ENCODE measurements around the gene SLC43A2.
"Not testable (repeated sequence)": the region's sequence is repeated elsewhere in the genome, so short reads cannot be mapped to it uniquely, and the experiment has no call there.

SLC43A2 gene

GRCh38 chr17:1571341-1571704 lies 57.3 kb downstream of the SLC43A2 start:
- no peak overlapping the region for H3K9ac ChIP-seq (ENCODE audit: low read depth, low read length)
- H3K9me3 ChIP-seq (ENCODE audit: control insufficient read depth, insufficient read depth, low read length): no peaks in the 10 kb centered on the region
- H3K36me3 ChIP-seq (ENCODE audit: control insufficient read depth, insufficient read depth, low read length): no peaks in the 10 kb centered on the region
- H3K27ac ChIP-seq (ENCODE audit: low read depth, low read length): no peak overlapping the region
- H3K4me3 ChIP-seq (ENCODE audit: low read depth, low read length): no peak overlapping the region
- peaks cover 11% of the 10 kb centered on the region; the same call in 1 of the 2 replicates for H3K4me1 ChIP-seq (ENCODE audit: control insufficient read depth, insufficient read depth, low read length)
- no peaks in the 10 kb centered on the region for H3K27me3 ChIP-seq (ENCODE audit: control insufficient read depth, insufficient read depth, low read length)

DNA sequence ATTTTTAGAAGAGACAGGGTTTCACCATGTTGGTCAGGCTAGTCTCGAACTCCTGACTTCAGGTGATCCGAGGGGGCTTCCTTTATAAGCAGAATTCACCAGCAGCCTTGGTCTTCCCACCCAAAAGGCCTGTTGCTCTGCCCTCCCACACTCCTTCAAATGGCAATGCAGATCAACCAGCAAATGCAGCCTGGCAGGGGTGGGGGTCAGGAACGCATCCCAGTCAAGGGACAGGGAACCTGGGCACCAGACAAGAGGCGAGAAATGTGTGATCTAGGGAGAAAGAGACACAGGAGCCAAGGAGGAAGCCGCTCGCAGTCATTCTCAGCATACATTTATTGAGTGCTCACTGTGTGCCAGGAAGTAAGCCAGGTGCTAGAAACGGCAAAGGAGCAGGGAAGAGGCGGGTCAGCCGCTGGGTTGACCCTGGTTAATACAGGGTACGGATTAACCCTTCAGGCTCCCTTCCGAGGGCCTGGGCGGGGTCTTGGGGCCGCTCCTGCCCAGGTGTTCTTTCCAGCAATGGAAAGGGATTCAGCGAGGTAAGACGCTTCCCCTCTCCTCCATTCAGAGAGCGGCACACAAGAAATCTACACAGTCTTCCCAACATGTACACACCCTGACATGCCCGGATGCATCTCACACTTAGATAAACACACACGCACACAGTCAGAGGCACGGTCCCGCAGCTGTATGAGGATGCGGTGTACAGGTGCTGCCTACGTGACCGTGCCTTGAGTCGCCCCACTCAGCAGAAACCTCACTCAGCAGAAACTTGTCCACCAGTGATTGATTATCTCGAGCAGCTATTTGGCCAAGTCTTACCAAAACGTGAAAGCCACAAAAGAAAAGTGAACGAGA lies 59.5 kb downstream of the SLC43A2 start:
- H3K9ac ChIP-seq (ENCODE audit: low read depth, low read length): no peak overlapping the region
- no peak overlapping the region for H3K4me3 ChIP-seq (ENCODE audit: low read depth, low read length)
- no peaks in the 10 kb centered on the region for H3K27me3 ChIP-seq (ENCODE audit: control insufficient read depth, insufficient read depth, low read length)
- H3K36me3 ChIP-seq (ENCODE audit: control insufficient read depth, insufficient read depth, low read length): no peaks in the 10 kb centered on the region
- H3K9me3 ChIP-seq (ENCODE audit: control insufficient read depth, insufficient read depth, low read length): no peaks in the 10 kb centered on the region
- no peak overlapping the region for H3K27ac ChIP-seq (ENCODE audit: low read depth, low read length)
- H3K4me1 ChIP-seq (ENCODE audit: control insufficient read depth, insufficient read depth, low read length): peaks cover 7% of the 10 kb centered on the region; the same call in 1 of the 2 replicates

DNA sequence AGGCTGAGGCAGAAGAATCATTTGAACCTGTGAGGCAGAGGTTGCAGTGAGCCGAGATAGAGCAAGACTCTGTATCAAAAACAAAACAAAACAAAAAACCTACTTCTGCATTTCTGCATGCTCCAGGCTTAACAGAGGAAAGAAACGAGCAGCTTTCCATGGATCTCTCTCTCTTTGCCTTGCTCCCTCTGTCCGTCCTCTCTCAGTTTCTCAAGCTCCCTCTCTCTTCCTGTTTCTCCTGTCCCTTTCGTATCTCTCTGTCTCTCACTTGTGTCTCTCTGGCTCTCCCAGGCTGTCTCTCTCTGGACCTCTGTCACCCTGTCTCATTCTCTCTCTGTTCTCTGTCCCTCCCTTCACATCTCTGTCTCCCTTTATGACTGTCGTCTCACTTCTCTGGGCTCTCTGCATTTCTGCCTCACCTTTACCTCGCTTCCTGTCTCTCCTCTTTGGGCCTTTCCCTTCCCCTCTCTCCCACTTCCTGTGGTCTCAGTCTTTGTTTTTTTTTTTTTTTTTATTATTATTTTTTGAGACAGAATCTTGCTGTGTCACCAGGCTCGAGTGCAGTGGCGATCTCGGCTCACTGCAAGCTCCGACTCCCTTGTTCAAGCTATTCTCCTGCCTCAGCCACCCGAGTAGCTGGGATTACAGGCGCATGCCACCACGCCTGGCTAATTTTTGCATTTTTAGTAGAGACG lies 62.0 kb downstream of the SLC43A2 start:
- no peaks in the 10 kb centered on the region for H3K36me3 ChIP-seq (ENCODE audit: control insufficient read depth, insufficient read depth, low read length)
- peaks cover 5% of the 10 kb centered on the region; the same call in 1 of the 2 replicates for H3K4me1 ChIP-seq (ENCODE audit: control insufficient read depth, insufficient read depth, low read length)
- H3K9me3 ChIP-seq (ENCODE audit: control insufficient read depth, insufficient read depth, low read length): no peaks in the 10 kb centered on the region
- H3K27me3 ChIP-seq (ENCODE audit: control insufficient read depth, insufficient read depth, low read length): no peaks in the 10 kb centered on the region
- no peak overlapping the region for H3K27ac ChIP-seq (ENCODE audit: low read depth, low read length)
- no peak overlapping the region for H3K9ac ChIP-seq (ENCODE audit: low read depth, low read length)
- no peak overlapping the region for H3K4me3 ChIP-seq (ENCODE audit: low read depth, low read length)

- Histone ChIP-seq H3K27ac (ENCODE audit: low read depth, low read length) (no peak overlapping the region), H3K4me3 (ENCODE audit: low read depth, low read length) (no peak overlapping the region), H3K9ac (ENCODE audit: low read depth, low read length) (no peak overlapping the region), H3K27me3 (ENCODE audit: control insufficient read depth, insufficient read depth, low read length) (no peaks in the 10 kb centered on the region), H3K4me1 (ENCODE audit: control insufficient read depth, insufficient read depth, low read length) (peaks cover 12% of the 10 kb centered on the region), H3K9me3 (ENCODE audit: control insufficient read depth, insufficient read depth, low read length) (no peaks in the 10 kb centered on the region), H3K36me3 (ENCODE audit: control insufficient read depth, insufficient read depth, low read length) (no peaks in the 10 kb centered on the region)
These were observed 62.8 kb downstream of the SLC43A2 start for GRCh38 chr17:1565877-1566276.

- H3K9ac ChIP-seq (ENCODE audit: low read depth, low read length): no peak overlapping the region
These were observed 64.6 kb downstream of the SLC43A2 start for GRCh38 chr17:1563786-1564613.

DNA sequence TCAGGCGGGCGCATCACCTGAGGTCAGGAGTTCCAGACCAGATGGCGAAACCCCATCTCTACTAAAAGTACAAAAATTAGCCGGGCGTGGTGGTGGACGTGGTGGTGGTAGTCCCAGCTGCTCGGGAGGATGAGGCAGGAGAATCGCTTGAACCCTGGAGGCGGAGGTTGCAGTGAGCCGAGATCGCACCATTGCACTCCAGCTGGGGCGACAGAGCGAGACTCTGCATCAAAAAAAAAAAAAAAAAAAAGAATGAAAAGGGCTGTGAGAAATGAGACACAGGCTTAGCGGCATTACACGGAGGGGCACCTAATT lies 65.2 kb downstream of the SLC43A2 start:
- H3K4me1 ChIP-seq (ENCODE audit: control insufficient read depth, insufficient read depth, low read length): peaks cover 17% of the 10 kb centered on the region
- not testable (repeated sequence) for H3K4me3 ChIP-seq (ENCODE audit: low read depth, low read length); H3K9me3 ChIP-seq (ENCODE audit: control insufficient read depth, insufficient read depth, low read length); H3K27ac ChIP-seq (ENCODE audit: low read depth, low read length); H3K27me3 ChIP-seq (ENCODE audit: control insufficient read depth, insufficient read depth, low read length); H3K9ac ChIP-seq (ENCODE audit: low read depth, low read length); H3K36me3 ChIP-seq (ENCODE audit: control insufficient read depth, insufficient read depth, low read length)

More at GRCh38 chr17:1563786-1564613, 64.6 kb downstream of the SLC43A2 start:
- no peaks in the 10 kb centered on the region for H3K36me3 ChIP-seq (ENCODE audit: control insufficient read depth, insufficient read depth, low read length)
- H3K9me3 ChIP-seq (ENCODE audit: control insufficient read depth, insufficient read depth, low read length): no peaks in the 10 kb centered on the region
- peaks cover 20% of the 10 kb centered on the region for H3K4me1 ChIP-seq (ENCODE audit: control insufficient read depth, insufficient read depth, low read length)
- H3K27ac ChIP-seq (ENCODE audit: low read depth, low read length): no peak overlapping the region
- no peak overlapping the region for H3K4me3 ChIP-seq (ENCODE audit: low read depth, low read length)
- H3K27me3 ChIP-seq (ENCODE audit: control insufficient read depth, insufficient read depth, low read length): no peaks in the 10 kb centered on the region

- peaks cover 17% of the 10 kb centered on the region for H3K4me1 ChIP-seq (ENCODE audit: control insufficient read depth, insufficient read depth, low read length)
- H3K4me3 ChIP-seq (ENCODE audit: low read depth, low read length): peak overlapping the region; percentile 69
- H3K27ac ChIP-seq (ENCODE audit: low read depth, low read length): peak overlapping the region; percentile 42
- H3K9me3 ChIP-seq (ENCODE audit: control insufficient read depth, insufficient read depth, low read length): no peaks in the 10 kb centered on the region
- peaks cover 5% of the 10 kb centered on the region; the same call in 1 of the 2 replicates for H3K36me3 ChIP-seq (ENCODE audit: control insufficient read depth, insufficient read depth, low read length)
- H3K9ac ChIP-seq (ENCODE audit: low read depth, low read length): peak overlapping the region; percentile 59; the same call in 1 of the 2 replicates
- H3K27me3 ChIP-seq (ENCODE audit: control insufficient read depth, insufficient read depth, low read length): no peaks in the 10 kb centered on the region
These were observed 66.4 kb downstream of the SLC43A2 start for GRCh38 chr17:1562176-1562643.

DNA sequence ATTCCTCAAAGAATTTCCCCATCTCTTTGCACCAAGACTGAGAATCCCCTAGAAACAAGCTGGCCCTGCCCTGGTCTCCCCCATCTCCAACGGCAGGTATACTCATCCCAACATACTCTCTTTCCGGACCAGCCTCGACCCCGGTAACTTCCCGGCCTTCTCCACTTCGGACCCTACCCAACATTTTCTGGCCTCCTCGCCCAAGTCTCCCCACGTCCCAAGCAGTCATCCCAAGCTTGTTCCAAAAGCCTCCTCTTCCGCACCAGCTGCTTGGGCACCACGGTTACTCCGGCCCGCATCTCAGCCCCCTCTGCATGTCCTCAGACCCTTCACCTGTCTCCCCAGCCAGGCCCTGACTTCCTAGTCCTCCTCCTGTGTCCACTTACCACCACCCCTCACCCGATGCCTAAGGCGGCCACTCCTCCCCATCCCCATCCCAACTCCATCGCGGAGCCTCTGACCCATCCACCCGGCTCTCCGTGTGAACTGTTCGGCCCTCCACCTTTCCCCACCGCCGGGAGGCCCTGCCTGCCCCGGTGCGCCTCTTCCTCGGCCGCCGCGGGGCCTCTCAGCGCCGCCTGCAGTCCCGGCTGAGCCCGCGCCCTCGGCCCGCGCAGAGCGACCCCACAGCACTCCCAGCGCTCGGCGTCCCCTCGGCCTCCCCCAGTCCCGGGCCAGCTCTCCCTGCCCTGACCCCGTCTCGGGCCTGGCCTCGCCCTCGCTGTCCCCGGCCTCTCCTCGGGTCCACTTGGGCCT lies 67.0 kb downstream of the SLC43A2 start:
- H3K27ac ChIP-seq (ENCODE audit: low read depth, low read length): peak overlapping the region; percentile 42
- no peaks in the 10 kb centered on the region for H3K9me3 ChIP-seq (ENCODE audit: control insufficient read depth, insufficient read depth, low read length)
- H3K27me3 ChIP-seq (ENCODE audit: control insufficient read depth, insufficient read depth, low read length): no peaks in the 10 kb centered on the region
- H3K36me3 ChIP-seq (ENCODE audit: control insufficient read depth, insufficient read depth, low read length): peaks cover 6% of the 10 kb centered on the region; the same call in 1 of the 2 replicates
- peaks cover 17% of the 10 kb centered on the region for H3K4me1 ChIP-seq (ENCODE audit: control insufficient read depth, insufficient read depth, low read length)
- H3K9ac ChIP-seq (ENCODE audit: low read depth, low read length): no peak overlapping the region; the same call in 1 of the 2 replicates
- H3K4me3 ChIP-seq (ENCODE audit: low read depth, low read length): peak overlapping the region; percentile 69

- Histone ChIP-seq H3K36me3 (ENCODE audit: control insufficient read depth, insufficient read depth, low read length) (peaks cover 6% of the 10 kb centered on the region; the same call in 1 of the 2 replicates), H3K4me3 (ENCODE audit: low read depth, low read length) (peak overlapping the region; percentile 69), H3K27ac (ENCODE audit: low read depth, low read length) (no peak overlapping the region), H3K9ac (ENCODE audit: low read depth, low read length) (no peak overlapping the region), H3K9me3 (ENCODE audit: control insufficient read depth, insufficient read depth, low read length) (no peaks in the 10 kb centered on the region), H3K4me1 (ENCODE audit: control insufficient read depth, insufficient read depth, low read length) (peaks cover 17% of the 10 kb centered on the region), H3K27me3 (ENCODE audit: control insufficient read depth, insufficient read depth, low read length) (no peaks in the 10 kb centered on the region)
These were observed 67.7 kb downstream of the SLC43A2 start for GRCh38 chr17:1560858-1561355.

All from HUES48 (cell line).